A673 (cell line): ENCODE measurements around the gene IL25. TPM values are rescaled to one million over a fixed set of nuclear protein-coding genes. Genes with fewer than 3 reads are reported as not detected.
A peak's percentile ranks its signal among the peaks of the same experiment; 100 is the strongest.
"Not testable (repeated sequence)": the region's sequence is repeated elsewhere in the genome, so short reads cannot be mapped to it uniquely, and the experiment has no call there.

ENCODE experiments used
- BruUV-seq: library from RNA; stranded (reverse); fragments of 400-500 nt; replicated peaks from 2 replicates; lab custom pipeline; 2021; lab: Mats Ljungman, UMichigan
- CTCF ChIA-PET: fragments of 300-600 bp; sonication (Branson Sonifier 250); formaldehyde crosslinking; loops from one replicate; lab custom pipeline; 2022; ENCODE audit warnings: antibody characterized with exemption; lab: Charles Lee
- POLR2A ChIA-PET: fragments of 300-600 bp; sonication (Branson Sonifier 250); formaldehyde crosslinking; loops from one replicate; lab custom pipeline; 2022; ENCODE audit warnings: antibody characterized with exemption; ENCODE audit not compliant: low non-redundant PET; lab: Charles Lee
- DNase-seq: peaks from one replicate; pipeline ENCODE4 v3.0.0-alpha.2; 2015; ENCODE audit warnings: low spot score
- H3K27ac ChIP-seq: fragments of 200-600 bp; sonication (generic); 2 replicates; pipeline ENCODE4 v1.5.1; 2016; ENCODE audit warnings: mixed run types, low read depth, mild to moderate bottlenecking, mixed read lengths, antibody characterized with exemption, low read length; ENCODE audit not compliant: poor library complexity, severe bottlenecking
- H3K27me3 ChIP-seq: fragments of 200-600 bp; sonication (generic); replicated peaks from 2 replicates; pipeline ENCODE4 v1.6.1; 2017; ENCODE audit warnings: mixed run types, low read depth, mild to moderate bottlenecking, mixed read lengths, antibody characterized with exemption, low read length; ENCODE audit not compliant: insufficient read depth, poor library complexity
- H3K36me3 ChIP-seq: fragments of 200-600 bp; sonication (generic); 2 replicates; pipeline ENCODE4 v1.6.1; 2016; ENCODE audit warnings: mixed run types, mild to moderate bottlenecking, mixed read lengths, antibody characterized with exemption, low read length; ENCODE audit not compliant: insufficient read depth, poor library complexity, severe bottlenecking
- H3K4me1 ChIP-seq: fragments of 200-600 bp; sonication (generic); 2 replicates; pipeline ENCODE4 v1.6.1; 2017; ENCODE audit warnings: mixed run types, mild to moderate bottlenecking, mixed read lengths, antibody characterized with exemption, low read length; ENCODE audit not compliant: insufficient read depth, poor library complexity, severe bottlenecking
- H3K4me3 ChIP-seq: fragments of 200-600 bp; sonication (generic); 2 replicates; pipeline ENCODE4 v1.5.1; 2016; ENCODE audit warnings: low read depth, mixed run types, mild to moderate bottlenecking, mixed read lengths, low read length; ENCODE audit not compliant: poor library complexity, severe bottlenecking
- H3K9me3 ChIP-seq: fragments of 200-600 bp; sonication (generic); 2 replicates; pipeline ENCODE4 v1.6.1; 2016; ENCODE audit warnings: mixed run types, low read depth, mild to moderate bottlenecking, mixed read lengths, antibody characterized with exemption, low read length; ENCODE audit not compliant: poor library complexity, severe bottlenecking
- EZH2 ChIP-seq: fragments of 200-600 bp; sonication (generic); IDR thresholded peaks from 2 replicates; pipeline ENCODE4 v1.6.1; 2017; ENCODE audit warnings: borderline replicate concordance, low read depth, mild to moderate bottlenecking, mixed read lengths, antibody characterized with exemption, low read length; ENCODE audit not compliant: poor library complexity, severe bottlenecking
- intact Hi-C: fragments of 100-400 bp; cut with micrococcal nuclease; formaldehyde crosslinking; loops from one replicate; pipeline ENCODE4 v1.10.0; 2022; ENCODE audit not compliant: unreplicated experiment
- total RNA-seq: library from RNA; stranded (reverse); gene quantifications from 2 replicates; pipeline ENCODE4 v1.2.3, GENCODE V29; 2021
- TF ChIP-seq, protein P1 (sequence below): fragments of 300-800, 200-600 bp; sonication (generic); conservative IDR thresholded peaks from 2 replicates; pipeline ENCODE4 v1.5.1; 2017; ENCODE audit warnings: low read depth, mild to moderate bottlenecking, antibody characterized with exemption, low read length, moderate library complexity, mixed read lengths

IL25 gene
- total RNA-seq, 1 experiment from 2014 or later: not detected

DNA sequence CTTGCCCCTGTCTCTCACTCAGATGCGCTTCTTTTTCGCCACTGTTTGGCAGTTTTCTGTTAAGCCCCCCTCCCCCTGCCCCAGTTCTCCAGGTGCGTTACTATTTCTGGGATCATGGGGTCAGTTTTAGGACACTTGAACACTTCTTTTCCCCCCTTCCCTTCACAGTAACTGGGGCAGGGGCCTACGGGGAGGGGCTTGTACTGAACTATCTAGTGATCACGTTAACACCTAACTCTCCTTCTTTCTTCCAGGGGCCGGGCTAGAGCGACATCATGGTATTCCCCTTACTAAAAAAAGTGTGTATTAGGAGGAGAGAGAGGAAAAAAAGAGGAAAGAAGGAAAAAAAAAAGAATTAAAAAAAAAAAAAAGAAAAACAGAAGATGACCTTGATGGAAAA lies 47.6 kb upstream of the IL25 start:
- intact Hi-C loops: loop anchor here (5.0 kb wide), 2 partner anchors 42 to 142 kb away; partner anchors contain the start of genes EFS and NGDN
- H3K27me3 ChIP-seq: no peaks in the 10 kb centered on the region
- TF ChIP-seq, protein P1, sequence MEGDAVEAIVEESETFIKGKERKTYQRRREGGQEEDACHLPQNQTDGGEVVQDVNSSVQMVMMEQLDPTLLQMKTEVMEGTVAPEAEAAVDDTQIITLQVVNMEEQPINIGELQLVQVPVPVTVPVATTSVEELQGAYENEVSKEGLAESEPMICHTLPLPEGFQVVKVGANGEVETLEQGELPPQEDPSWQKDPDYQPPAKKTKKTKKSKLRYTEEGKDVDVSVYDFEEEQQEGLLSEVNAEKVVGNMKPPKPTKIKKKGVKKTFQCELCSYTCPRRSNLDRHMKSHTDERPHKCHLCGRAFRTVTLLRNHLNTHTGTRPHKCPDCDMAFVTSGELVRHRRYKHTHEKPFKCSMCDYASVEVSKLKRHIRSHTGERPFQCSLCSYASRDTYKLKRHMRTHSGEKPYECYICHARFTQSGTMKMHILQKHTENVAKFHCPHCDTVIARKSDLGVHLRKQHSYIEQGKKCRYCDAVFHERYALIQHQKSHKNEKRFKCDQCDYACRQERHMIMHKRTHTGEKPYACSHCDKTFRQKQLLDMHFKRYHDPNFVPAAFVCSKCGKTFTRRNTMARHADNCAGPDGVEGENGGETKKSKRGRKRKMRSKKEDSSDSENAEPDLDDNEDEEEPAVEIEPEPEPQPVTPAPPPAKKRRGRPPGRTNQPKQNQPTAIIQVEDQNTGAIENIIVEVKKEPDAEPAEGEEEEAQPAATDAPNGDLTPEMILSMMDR: no peak
- TF ChIP-seq EZH2: no peak
- DNase-seq: no peak
- H3K4me1 ChIP-seq: peaks cover 13% of the 10 kb centered on the region
- no TSS peak for BruUV-seq
- H3K36me3 ChIP-seq: peaks cover 37% of the 10 kb centered on the region
- H3K4me3 ChIP-seq: no peak overlapping the region
- H3K27ac ChIP-seq: no peak overlapping the region
- H3K9me3 ChIP-seq: no peaks in the 10 kb centered on the region
- ChIA-PET POLR2A (no interaction called here), CTCF (no interaction called here)

DNA sequence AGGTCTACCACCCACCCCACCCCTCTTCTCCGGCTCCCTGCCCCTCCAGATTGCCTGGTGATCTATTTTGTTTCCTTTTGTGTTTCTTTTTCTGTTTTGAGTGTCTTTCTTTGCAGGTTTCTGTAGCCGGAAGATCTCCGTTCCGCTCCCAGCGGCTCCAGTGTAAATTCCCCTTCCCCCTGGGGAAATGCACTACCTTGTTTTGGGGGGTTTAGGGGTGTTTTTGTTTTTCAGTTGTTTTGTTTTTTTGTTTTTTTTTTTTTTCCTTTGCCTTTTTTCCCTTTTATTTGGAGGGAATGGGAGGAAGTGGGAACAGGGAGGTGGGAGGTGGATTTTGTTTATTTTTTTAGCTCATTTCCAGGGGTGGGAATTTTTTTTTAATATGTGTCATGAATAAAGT lies 46.9 kb upstream of the IL25 start:
- CTCF ChIA-PET, H3K4me3 ChIP-seq, H3K4me1 ChIP-seq, BruUV-seq, intact Hi-C loops, DNase-seq, H3K27me3 ChIP-seq, H3K9me3 ChIP-seq: not testable (repeated sequence)
- H3K36me3 ChIP-seq: peaks cover 36% of the 10 kb centered on the region
- peak overlapping the region; percentile 38 for H3K27ac ChIP-seq
- POLR2A ChIA-PET: interaction anchor here (0.7 kb wide), 1 partner anchor 605 kb away, joined by 3 read pairs; no protein-coding TSS in a partner anchor

DNA sequence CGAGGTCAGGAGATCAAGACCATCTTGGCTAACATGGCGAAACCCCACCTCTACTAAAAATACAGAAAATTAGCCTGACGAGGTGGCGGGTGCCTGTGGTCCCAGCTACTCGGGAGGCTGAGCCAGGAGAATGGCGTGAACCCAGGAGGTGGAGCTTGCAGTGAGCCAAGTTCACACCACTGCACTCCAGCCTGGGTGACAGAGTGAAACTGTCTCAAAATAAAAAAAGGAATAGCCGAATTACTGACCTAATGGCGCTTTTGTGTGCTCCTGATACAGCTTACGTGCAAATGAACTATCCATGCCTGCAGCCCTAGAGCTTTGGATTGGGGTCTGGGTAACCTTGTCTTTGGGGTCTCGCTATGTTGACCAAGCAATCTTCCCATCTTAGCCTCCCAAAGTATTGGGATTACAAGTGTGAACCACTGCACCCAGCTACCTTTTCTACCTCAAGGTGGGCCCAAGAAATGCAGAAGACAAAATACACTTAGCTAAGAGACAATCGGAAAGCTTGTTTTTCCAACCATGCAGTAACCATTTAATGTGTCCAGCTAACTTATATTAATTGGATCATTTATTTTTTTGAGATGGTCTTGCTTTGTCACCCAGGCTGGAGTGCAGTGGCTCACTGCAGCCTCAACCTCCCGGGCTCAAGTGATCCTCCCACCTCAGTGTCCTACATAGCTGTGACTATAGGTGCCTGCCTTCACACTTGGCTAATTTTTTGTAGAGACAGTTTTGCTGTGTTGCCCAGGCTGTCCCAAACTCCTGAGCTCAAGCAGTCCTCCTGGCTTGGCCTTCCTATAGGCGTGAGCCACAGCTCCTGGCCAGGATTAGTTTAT lies 45.9 kb upstream of the IL25 start:
- Histone ChIP-seq H3K4me3 (no peak overlapping the region), H3K27me3 (no peaks in the 10 kb centered on the region), H3K9me3 (no peaks in the 10 kb centered on the region), H3K4me1 (peaks cover 10% of the 10 kb centered on the region), H3K27ac (no peak overlapping the region), H3K36me3 (peaks cover 36% of the 10 kb centered on the region)
- no peak for TF ChIP-seq EZH2
- TF ChIP-seq, protein P1: no peak
- intact Hi-C loops: no loop called here
- DNase-seq: no peak
- no TSS peak for BruUV-seq
- ChIA-PET CTCF (no interaction called here), POLR2A (interaction anchor here (0.6 kb wide), 1 partner anchor 27 kb away, joined by 4 read pairs; no protein-coding TSS in a partner anchor)
